ENCODE data around the gene MAP2K7.

The MAP2K7 gene

GRCh38 chr19:7866399-7867091 lies 37.1 kb upstream of the MAP2K7 start:
- no peak for DNase-seq (ENCODE audit: low read depth in 2 of 2)

GRCh38 chr19:7867092-7867844 lies 36.4 kb upstream of the MAP2K7 start:
- DNase-seq (ENCODE audit: low read depth in 2 of 2): no peak

DNA sequence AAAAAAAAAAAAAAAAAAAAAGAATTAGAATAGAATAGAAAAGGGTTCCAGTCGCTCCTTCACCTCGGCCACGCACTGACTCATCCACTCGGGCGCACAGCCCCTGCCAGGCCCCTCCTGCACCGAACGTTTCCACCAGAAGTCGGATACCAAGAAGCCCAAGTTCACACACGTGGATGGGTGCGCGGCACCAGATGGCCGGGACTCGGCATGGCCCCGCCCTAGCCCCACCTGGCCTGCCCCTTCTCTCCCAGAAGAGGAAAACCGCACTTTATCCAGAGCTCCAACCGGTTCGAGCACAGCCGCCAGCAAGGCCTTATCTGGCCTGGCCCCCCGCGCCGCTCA lies 35.4 kb upstream of the MAP2K7 start:
- DNase-seq (ENCODE audit: low read depth in 2 of 2): no peak

- peak; percentile 52 to 71 for DNase-seq (ENCODE audit: low read depth in 2 of 2)
Observed at GRCh38 chr19:7868671-7869452, 34.8 kb upstream of the MAP2K7 start.

DNA sequence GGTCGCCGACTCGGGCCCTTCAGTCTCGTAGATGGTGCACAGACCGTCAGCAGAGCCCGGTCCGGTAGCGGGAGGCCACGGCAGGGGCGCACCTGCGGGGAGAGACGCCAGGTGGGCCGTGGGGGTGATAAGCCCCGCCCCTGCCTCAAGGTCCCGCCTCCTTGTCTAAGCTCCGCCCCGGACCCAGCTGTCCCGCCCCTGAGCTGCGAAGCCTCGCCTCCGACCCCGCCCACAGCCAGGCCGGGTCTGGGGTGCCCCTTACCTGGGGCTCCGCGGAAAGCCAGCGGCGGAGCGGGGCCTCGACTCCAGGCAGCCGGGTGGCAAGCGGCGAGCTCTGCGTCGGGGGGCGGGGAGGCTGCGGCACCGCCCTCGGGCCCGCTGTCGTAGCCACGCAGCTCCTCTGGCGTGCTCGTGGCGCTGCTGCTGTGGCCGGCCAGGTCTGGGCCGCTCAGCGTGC lies 34.2 kb upstream of the MAP2K7 start:
- DNase-seq (ENCODE audit: low read depth in 2 of 2): peak; percentile 58 to 59

DNA sequence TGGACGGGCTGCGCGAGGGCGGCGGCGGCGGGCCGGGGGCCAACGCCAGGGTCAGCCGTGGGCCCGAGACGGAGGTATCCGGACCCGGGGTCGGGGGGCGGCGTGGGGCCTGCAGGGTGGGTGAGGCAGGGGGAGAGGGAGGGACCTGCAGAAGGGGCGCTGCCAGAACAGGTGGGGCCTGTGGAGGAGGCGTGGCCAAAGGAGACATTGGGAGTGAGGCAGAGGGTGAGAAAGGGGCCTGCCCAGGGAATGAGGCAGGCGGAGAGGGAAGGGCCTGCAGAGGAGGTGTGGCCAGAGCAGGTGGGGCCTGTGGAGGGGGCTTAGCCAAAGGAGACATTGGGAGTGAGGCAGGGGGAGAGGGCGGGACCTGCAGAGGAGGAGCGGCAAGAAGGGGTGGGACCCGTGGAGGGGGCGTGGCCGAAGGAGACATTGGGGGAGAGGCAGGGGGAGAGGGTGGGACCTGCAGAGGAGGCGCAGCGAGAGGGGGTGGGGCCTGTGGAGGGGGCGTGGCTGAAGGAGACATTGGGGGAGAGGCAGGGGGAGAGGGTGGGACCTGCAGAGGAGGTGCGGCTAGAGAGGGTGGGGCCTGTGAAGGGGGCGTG lies 33.7 kb upstream of the MAP2K7 start:
- DNase-seq (ENCODE audit: low read depth in 2 of 2): peak in 1 of 2 experiments; percentile 50

DNA sequence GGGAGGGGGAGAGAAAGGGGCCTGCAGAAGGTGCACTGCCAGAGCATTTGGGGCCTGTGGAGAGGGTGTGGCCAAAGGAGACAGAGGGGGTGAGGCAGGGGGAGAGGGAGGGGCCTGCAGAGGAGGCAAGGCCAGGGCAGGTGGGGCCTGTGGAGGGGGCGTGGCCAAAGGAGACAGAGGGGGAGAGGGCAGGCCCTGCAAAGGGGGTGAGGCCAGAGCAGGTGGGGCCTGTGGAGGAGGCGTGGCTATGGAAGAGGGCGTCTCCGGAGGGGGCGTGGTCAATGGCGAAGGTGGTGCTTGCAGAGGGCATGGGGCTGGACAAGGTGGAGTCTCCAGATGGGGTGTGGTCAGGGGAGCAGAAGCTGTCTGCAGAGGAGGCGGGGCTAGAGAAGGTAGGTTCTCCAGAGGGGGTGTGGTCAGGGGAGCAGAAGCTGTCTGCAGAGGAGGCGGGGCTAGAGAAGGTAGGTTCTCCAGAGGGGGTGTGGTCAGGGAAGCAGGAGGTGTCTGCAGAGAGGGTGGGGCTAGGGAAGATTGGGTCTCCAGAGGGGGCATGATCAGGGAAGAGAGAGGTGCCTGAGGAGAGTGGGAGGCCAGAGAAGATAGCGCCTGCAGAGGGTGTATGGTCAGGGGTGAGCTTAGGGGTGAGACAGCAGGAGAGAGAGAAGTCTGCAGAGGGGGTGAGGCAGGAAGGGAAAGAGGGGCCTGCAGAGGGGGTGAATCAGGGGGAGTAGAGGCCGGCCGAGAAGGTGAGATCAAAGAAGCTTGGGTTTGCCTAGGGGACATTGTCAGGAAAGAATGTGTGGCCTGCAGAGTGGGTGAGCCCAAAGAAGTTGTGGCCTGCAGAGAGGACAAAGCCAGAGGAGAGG lies 32.9 kb upstream of the MAP2K7 start:
- peak in 1 of 2 experiments; percentile 56 for DNase-seq (ENCODE audit: low read depth in 2 of 2)

- DNase-seq (ENCODE audit: low read depth in 2 of 2): peak; percentile 44 to 83
Observed at GRCh38 chr19:7871437-7872305, 32.0 kb upstream of the MAP2K7 start.

GRCh38 chr19:7872306-7873204 lies 31.1 kb upstream of the MAP2K7 start:
- no peak for DNase-seq (ENCODE audit: low read depth in 2 of 2)

DNA sequence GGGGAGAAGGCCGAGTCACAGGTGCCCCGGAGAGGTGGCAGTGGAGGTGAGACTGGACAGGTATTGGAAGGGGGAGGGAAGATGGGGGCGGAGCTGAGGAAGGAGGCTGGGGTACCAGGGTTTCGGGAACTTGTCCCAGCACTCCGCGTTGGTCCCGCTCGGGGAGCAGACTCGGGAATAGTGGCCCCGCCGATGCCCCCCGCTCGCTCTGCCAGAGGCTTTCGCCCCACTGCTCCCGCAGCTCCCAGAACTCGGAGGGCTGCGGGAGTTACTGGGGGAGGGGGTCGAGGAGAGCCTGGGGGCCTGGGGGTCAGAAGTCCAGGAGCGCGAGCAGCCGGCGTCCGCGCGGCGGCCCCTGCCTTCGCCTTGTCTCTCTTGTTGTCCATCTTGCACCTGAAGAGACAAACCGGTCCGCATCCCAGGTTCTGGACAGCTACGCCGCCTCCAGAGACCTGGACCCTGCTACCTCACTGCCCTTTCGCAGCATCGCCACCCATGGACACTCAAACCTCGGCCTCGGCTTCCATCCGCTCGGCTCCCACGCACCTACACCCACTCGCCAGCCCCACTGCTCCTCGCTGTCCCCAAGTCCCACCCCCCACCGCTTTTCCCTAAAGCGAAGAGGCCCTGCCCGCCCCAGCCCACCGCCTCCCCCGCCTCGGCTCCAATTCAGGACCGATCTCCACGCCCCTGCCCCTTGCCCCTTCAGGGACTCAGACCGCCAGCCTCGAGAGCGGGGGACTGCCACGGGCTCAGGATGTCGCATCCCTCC lies 30.2 kb upstream of the MAP2K7 start:
- DNase-seq (ENCODE audit: low read depth in 2 of 2): no peak

DNA sequence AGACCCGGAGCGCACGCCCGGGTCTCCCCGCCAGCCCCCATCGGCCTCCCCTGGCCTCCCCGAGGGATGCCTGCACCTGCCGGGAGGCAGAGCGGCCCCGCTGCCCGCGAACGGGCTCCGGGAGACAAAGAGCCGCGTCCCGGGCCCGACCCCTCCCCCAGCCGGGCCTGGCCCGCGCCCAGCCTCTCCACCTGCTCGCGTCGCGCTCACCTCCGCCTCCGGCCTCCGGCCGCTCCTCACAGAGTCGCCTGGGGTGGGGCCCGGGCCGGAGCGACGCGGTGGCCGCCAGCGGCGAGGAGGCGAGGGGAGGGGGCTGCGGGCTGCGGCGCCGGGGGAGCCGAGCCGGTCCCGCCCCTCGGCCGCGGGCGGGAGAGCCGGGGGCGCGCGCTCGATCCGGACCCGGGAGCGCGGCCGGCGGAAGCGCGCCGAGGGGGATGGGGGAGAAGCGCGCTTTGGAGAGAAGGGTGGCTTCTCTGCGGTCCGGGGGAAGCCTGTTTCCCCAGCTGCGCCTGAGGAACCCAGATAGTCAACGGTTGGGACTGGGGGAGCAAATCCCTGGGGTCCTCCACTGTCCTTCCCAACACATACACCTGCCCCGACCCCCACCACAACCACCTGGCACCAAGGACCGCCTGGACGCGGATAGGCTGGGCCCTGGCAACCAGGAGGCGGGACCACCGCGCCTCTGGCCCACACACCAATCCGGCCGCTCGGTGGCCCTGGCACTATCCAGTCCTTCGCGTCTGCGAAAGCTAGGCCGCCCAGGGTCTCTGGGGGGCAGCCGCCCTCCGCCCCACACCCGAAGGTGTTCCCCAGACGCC lies 29.4 kb upstream of the MAP2K7 start, which contains the start of gene PRR36:
PRR36 (minus strand) TSS at position 315 of the 821 bp plus-strand sequence. CDS start 701 bp downstream, outside the sequence.
- DNase-seq (ENCODE audit: low read depth in 2 of 2): no peak

GRCh38 chr19:7874897-7875273 lies 28.8 kb upstream of the MAP2K7 start:
- DNase-seq (ENCODE audit: low read depth in 2 of 2): no peak

DNA sequence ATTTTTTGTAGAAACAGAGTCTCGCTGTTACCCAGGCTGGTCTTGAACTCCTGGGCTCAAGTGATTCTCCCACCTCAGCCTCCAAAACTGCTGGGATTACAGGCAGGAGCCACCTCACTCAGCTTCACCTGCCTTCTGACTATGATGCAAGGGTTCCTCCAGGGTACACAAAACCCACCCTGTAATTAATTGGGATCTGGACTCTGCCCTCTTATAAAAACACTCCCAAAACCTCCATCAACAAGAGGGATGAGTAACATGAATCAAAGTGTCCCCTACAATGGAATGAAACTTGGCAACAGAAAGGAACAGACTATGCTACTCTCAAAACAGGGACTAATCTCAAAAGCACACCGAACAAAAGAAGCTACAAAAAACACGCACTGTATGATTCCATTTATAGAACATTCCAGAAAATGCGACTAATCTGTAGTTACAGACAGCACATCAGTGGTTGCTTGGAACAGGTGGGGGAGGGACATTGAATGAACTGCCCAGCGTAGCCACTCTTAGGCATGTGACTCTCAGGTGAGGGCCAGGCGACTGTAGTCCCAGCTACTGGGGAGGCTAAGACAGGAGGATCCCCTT lies 26.3 kb upstream of the MAP2K7 start:
- no peak for DNase-seq (ENCODE audit: low read depth in 2 of 2)

- no peak for DNase-seq (ENCODE audit: low read depth in 2 of 2)
Observed at GRCh38 chr19:7879111-7879807, 24.4 kb upstream of the MAP2K7 start.

- DNase-seq (ENCODE audit: low read depth in 2 of 2): no peak
Observed at GRCh38 chr19:7879836-7880235, 23.8 kb upstream of the MAP2K7 start.

- DNase-seq (ENCODE audit: low read depth in 2 of 2): no peak
Observed at GRCh38 chr19:7881910-7882309, 21.8 kb upstream of the MAP2K7 start.
